SU-DHL-6 (cell line): Measurements from ENCODE around the gene MRPS10.

Experiments used
- H2AFZ ChIP-seq: fragments of 200-600 bp; sonication (generic); 2 replicates; pipeline ENCODE4 v1.6.1; 2014; ENCODE audit warnings: low read depth, mild to moderate bottlenecking, moderate library complexity, mixed read lengths, antibody characterized with exemption, low read length; ENCODE audit not compliant: severe bottlenecking
- H3F3A ChIP-seq: fragments of 200-600 bp; shearing (Covaris generic); 2 replicates; pipeline ENCODE4 v1.6.0; 2016; ENCODE audit warnings: antibody characterized with exemption, mild to moderate bottlenecking; ENCODE audit not compliant: insufficient read depth
- H3K27ac ChIP-seq: fragments of 200-600 bp; sonication (generic); 2 replicates; pipeline ENCODE4 v1.5.1; 2016; ENCODE audit warnings: low read depth, mild to moderate bottlenecking, low read length, moderate library complexity, mixed read lengths
- H3K27me3 ChIP-seq: fragments of 200-600 bp; sonication (generic), shearing (Covaris generic); 2 replicates; pipeline ENCODE4 v1.6.0; 2014; ENCODE audit warnings: mild to moderate bottlenecking, low read length
- H3K36me3 ChIP-seq: fragments of 200-600 bp; sonication (generic); 2 replicates; pipeline ENCODE4 v1.6.1; 2014; ENCODE audit warnings: mild to moderate bottlenecking, low read length, mixed read lengths
- H3K4me2 ChIP-seq: fragments of 300-600, 200-600 bp; shearing (Covaris generic), sonication (generic); 2 replicates; pipeline ENCODE4 v1.6.0; 2014; ENCODE audit warnings: low read length, low read depth, mild to moderate bottlenecking; ENCODE audit not compliant: poor library complexity, severe bottlenecking
- H3K4me3 ChIP-seq: fragments of 200-600 bp; sonication (generic); 2 replicates; pipeline ENCODE4 v1.5.1; 2014; ENCODE audit warnings: antibody characterized with exemption, low read length, mild to moderate bottlenecking, mixed read lengths; ENCODE audit not compliant: insufficient read depth, poor library complexity, severe bottlenecking
- H3K79me2 ChIP-seq: fragments of 200-600 bp; sonication (generic); 2 replicates; pipeline ENCODE4 v1.6.1; 2014; ENCODE audit warnings: mild to moderate bottlenecking, low read length, moderate library complexity; ENCODE audit not compliant: insufficient read depth
- H3K9ac ChIP-seq: fragments of 200-600 bp; sonication (generic); 2 replicates; pipeline ENCODE4 v1.7.0; 2014; ENCODE audit warnings: mild to moderate bottlenecking, low read length
- H3K9me2 ChIP-seq: fragments of 200-600 bp; sonication (generic); replicated peaks from 2 replicates; pipeline ENCODE4 v1.6.1; 2014; ENCODE audit warnings: low read length; ENCODE audit not compliant: insufficient read depth
- H3K9me3 ChIP-seq: fragments of 200-600 bp; sonication (generic); 2 replicates; pipeline ENCODE4 v1.6.1; 2014; ENCODE audit warnings: low read length, mixed read lengths; ENCODE audit not compliant: insufficient read depth
- H4K20me1 ChIP-seq: fragments of 200-600 bp; sonication (generic); 2 replicates; pipeline ENCODE4 v1.6.1; 2014; ENCODE audit warnings: low read depth, mild to moderate bottlenecking, antibody characterized with exemption, low read length, moderate library complexity, mixed read lengths
- EZH2phosphoT487 ChIP-seq: fragments of 200-600 bp; sonication (generic), shearing (Covaris generic); conservative IDR thresholded peaks from 2 replicates; pipeline ENCODE4 v1.6.1; 2018; ENCODE audit warnings: mild to moderate bottlenecking, antibody characterized with exemption, low read length, moderate library complexity, mixed read lengths
- TF ChIP-seq, protein P1 (sequence below): fragments of 200-600 bp; sonication (generic); IDR thresholded peaks from one replicate; pipeline ENCODE4 v1.5.1; 2017; ENCODE audit warnings: antibody characterized with exemption, mild to moderate bottlenecking, low read length, moderate library complexity; ENCODE audit not compliant: insufficient read depth, poor library complexity, severe bottlenecking

MRPS10 gene

DNA sequence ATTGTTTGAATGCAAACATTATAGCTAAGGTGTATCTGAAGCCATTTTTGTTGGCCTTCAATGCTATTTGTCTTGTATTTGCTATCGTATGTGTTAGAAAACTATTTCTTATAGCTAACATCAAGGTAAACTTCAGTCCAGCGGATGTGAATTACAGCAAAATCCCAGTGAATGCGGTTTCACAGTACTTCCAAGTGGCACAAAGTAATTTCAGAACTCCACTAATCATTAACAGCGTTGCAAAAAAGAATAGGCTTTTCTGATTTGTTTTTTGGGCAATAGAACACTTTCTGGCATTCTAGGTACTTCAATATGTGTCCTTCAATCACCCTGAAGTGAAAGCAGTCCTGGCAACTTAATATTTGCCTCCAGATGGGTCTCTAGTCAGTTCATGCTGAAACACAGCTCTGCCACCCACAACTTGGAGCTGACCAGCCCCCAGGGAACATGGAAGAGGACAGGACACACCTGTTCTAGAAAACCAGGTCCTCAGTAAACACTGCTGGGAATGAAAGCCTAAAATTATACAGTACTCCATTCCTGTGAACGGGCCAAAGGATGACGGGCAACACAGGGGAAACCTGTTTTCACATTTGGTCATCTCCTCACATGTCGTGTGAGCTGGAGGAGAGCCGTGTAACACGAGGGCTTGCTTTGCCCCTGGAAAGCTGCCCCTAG, 9.7 kb upstream of the MRPS10 start:
- Histone ChIP-seq H3K4me3 (no peak overlapping the region), H3K27ac (no peak overlapping the region), H3K9me2 (no peaks in the 10 kb centered on the region), H3K79me2 (no peaks in the 10 kb centered on the region), H3K4me2 (no peak overlapping the region), H3K9me3 (no peaks in the 10 kb centered on the region), H3K9ac (no peak overlapping the region), H3K27me3 (no peaks in the 10 kb centered on the region), H3F3A (no peaks in the 10 kb centered on the region), H2AFZ (no peak overlapping the region), H4K20me1 (no peaks in the 10 kb centered on the region), H3K36me3 (no peaks in the 10 kb centered on the region)
- TF ChIP-seq EZH2phosphoT487: no peak

DNA sequence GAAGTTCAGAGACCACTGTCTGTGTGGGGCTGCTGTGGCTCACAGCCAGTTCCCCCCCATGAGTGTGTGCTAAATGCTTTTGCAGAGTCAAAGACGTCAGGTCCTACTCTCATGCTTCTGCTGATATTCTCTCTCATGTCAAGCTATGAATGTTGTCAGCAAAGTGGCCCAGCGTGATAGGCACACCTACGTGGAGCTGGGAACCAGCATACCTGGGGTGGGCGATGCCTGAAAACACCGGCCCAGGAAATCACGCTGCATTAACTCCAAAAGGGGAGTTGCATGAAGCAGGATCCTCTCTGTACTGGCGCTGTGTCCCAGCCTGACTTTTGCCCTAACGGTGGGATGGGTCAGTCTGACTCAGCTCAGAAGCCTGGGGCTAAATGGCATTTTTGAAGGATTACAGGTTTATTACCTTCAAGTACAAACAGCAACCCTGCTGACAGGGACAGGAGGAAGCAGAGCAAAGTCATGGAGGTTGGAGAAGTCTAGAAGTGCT, 9.0 kb upstream of the MRPS10 start:
- Histone ChIP-seq H3F3A (no peaks in the 10 kb centered on the region), H3K4me3 (no peak overlapping the region)
- TF ChIP-seq EZH2phosphoT487: no peak

DNA sequence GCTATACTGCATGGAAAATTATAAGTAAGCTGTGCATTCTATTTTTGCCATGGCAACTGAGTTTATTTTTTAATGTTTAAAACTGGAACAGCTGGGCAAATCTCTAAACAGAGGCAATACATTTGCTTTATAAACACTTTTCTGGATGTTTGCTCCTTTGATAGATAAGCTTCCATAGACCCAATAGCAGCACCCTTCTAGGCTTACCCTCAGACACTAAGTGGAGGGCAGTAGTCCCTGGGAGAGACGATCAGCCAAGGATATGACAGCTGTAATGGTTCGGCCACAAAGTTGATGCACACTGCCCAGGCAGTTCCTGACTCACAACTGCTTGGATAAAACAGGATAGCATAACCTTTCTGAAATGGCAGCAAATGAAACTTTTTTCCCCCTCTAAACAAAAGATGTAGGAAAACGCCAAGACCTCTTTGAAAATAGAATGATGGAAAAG, 8.5 kb upstream of the MRPS10 start:
- H2AFZ ChIP-seq: no peak overlapping the region
- no peaks in the 10 kb centered on the region for H3K36me3 ChIP-seq
- H3K79me2 ChIP-seq: no peaks in the 10 kb centered on the region
- no peaks in the 10 kb centered on the region for H4K20me1 ChIP-seq
- H3K9me3 ChIP-seq: no peaks in the 10 kb centered on the region
- no peak overlapping the region for H3K4me3 ChIP-seq
- H3K9ac ChIP-seq: no peak overlapping the region
- no peaks in the 10 kb centered on the region for H3K9me2 ChIP-seq
- no peak overlapping the region for H3K4me2 ChIP-seq
- H3F3A ChIP-seq: no peaks in the 10 kb centered on the region
- no peak overlapping the region for H3K27ac ChIP-seq
- TF ChIP-seq EZH2phosphoT487: no peak
- TF ChIP-seq, protein P1, sequence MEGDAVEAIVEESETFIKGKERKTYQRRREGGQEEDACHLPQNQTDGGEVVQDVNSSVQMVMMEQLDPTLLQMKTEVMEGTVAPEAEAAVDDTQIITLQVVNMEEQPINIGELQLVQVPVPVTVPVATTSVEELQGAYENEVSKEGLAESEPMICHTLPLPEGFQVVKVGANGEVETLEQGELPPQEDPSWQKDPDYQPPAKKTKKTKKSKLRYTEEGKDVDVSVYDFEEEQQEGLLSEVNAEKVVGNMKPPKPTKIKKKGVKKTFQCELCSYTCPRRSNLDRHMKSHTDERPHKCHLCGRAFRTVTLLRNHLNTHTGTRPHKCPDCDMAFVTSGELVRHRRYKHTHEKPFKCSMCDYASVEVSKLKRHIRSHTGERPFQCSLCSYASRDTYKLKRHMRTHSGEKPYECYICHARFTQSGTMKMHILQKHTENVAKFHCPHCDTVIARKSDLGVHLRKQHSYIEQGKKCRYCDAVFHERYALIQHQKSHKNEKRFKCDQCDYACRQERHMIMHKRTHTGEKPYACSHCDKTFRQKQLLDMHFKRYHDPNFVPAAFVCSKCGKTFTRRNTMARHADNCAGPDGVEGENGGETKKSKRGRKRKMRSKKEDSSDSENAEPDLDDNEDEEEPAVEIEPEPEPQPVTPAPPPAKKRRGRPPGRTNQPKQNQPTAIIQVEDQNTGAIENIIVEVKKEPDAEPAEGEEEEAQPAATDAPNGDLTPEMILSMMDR: no peak
- H3K27me3 ChIP-seq: no peaks in the 10 kb centered on the region

More for the DNA sequence above, 9.0 kb upstream of the MRPS10 start:
- no peaks in the 10 kb centered on the region for H4K20me1 ChIP-seq
- no peaks in the 10 kb centered on the region for H3K79me2 ChIP-seq
- H3K27ac ChIP-seq: no peak overlapping the region
- H3K9ac ChIP-seq: no peak overlapping the region
- H3K9me3 ChIP-seq: no peaks in the 10 kb centered on the region
- no peaks in the 10 kb centered on the region for H3K9me2 ChIP-seq
- H3K36me3 ChIP-seq: no peaks in the 10 kb centered on the region
- H3K4me2 ChIP-seq: no peak overlapping the region
- no peaks in the 10 kb centered on the region for H3K27me3 ChIP-seq
- H2AFZ ChIP-seq: no peak overlapping the region

DNA sequence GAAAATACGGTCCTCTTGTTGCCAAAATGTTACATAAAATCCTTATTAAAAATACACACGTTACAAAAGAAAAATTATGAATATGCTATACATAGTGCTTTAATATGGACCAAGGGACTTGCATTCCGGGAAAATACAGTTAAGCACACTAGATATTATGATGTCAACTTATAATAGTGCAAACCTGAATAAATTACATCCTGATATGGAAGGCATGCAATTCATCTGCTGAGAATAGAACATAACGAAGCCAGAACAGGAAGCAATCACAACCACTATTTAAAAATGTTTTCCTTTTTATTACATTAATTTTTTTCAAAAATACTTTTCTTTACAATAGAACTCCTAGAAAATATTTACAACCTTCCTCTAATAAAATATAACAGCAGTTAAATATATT, 7.8 kb upstream of the MRPS10 start:
- H3K79me2 ChIP-seq: no peaks in the 10 kb centered on the region
- H3K4me3 ChIP-seq: no peak overlapping the region
- no peaks in the 10 kb centered on the region for H3K9me2 ChIP-seq
- no peak overlapping the region for H2AFZ ChIP-seq
- no peaks in the 10 kb centered on the region for H4K20me1 ChIP-seq
- H3K4me2 ChIP-seq: no peak overlapping the region
- no peak overlapping the region for H3K27ac ChIP-seq
- H3K9me3 ChIP-seq: no peaks in the 10 kb centered on the region
- no peak overlapping the region for H3K9ac ChIP-seq
- no peaks in the 10 kb centered on the region for H3K27me3 ChIP-seq
- TF ChIP-seq EZH2phosphoT487: no peak
- TF ChIP-seq, protein P1: no peak
- no peaks in the 10 kb centered on the region for H3K36me3 ChIP-seq
- no peaks in the 10 kb centered on the region for H3F3A ChIP-seq
